Measurements from ENCODE around the gene NKAIN2. TPM values are rescaled to one million over a fixed set of nuclear protein-coding genes. Genes with fewer than 3 reads are reported as not detected.
A peak's percentile ranks its signal among the peaks of the same experiment; 100 is the strongest.

NKAIN2 gene
- total RNA-seq, 2 donors from 2014 or later: 0.68 TPM; not detected in 1

GRCh38 chr6:123801067-123801466 lies 2.6 kb upstream of the NKAIN2 start:
- intact Hi-C loops (cut with DNase I): loop anchor here (10.0 kb wide), 1 partner anchor 994 kb away; no protein-coding TSS in a partner anchor
- Histone ChIP-seq H3K27me3 (replicated peaks; ENCODE audit: insufficient read depth) (no peaks in the 10 kb centered on the region), H3K36me3 (no peaks in the 10 kb centered on the region), H3K4me1 (replicated peaks) (peaks cover 5% of the 10 kb centered on the region), H3K9me3 (no peaks in the 10 kb centered on the region), H3K27ac (no peak overlapping the region), H3K4me3 (no peak overlapping the region)
- TF ChIP-seq POLR2A (IDR thresholded peaks at IDR 0.05) (no peak), CTCF (IDR thresholded peaks at IDR 0.05) (no peak), POLR2AphosphoS5 (IDR thresholded peaks at IDR 0.05) (no peak)
- no peak for DNase-seq (ENCODE audit: low spot score)
- 80% methylated on average over 5 of the region's 5 CpGs for WGBS

- TF ChIP-seq POLR2AphosphoS5 (IDR thresholded peaks at IDR 0.05) (no peak), CTCF (IDR thresholded peaks at IDR 0.05) (no peak), POLR2A (IDR thresholded peaks at IDR 0.05) (no peak)
- no peak for DNase-seq (ENCODE audit: low spot score)
- H3K27ac ChIP-seq: no peak overlapping the region
- peak overlapping the region in 1 of 2 donors; percentile 34 for H3K4me3 ChIP-seq
- no peaks in the 10 kb centered on the region for H3K9me3 ChIP-seq
- peaks cover 5% of the 10 kb centered on the region for H3K4me1 ChIP-seq (replicated peaks)
- intact Hi-C loops (cut with DNase I): loop anchor here (10.0 kb wide), 1 partner anchor 992 kb away; no protein-coding TSS in a partner anchor
- 17% methylated on average over 6 of the region's 6 CpGs for WGBS
- H3K36me3 ChIP-seq: no peaks in the 10 kb centered on the region
- no peaks in the 10 kb centered on the region for H3K27me3 ChIP-seq (replicated peaks; ENCODE audit: insufficient read depth)
Measured at GRCh38 chr6:123802351-123802696, 1.3 kb upstream of the NKAIN2 start.

GRCh38 chr6:123802697-123803503 lies 765 bp upstream of the NKAIN2 start:
- DNase-seq (ENCODE audit: low spot score): peak; percentile 77
- peaks cover 5% of the 10 kb centered on the region for H3K4me1 ChIP-seq (replicated peaks)
- intact Hi-C loops (cut with DNase I): loop anchor here (10.0 kb wide), 1 partner anchor 992 kb away; no protein-coding TSS in a partner anchor
- H3K27me3 ChIP-seq (replicated peaks; ENCODE audit: insufficient read depth): no peaks in the 10 kb centered on the region
- peak overlapping the region; percentile 16 to 34 for H3K4me3 ChIP-seq
- TF ChIP-seq CTCF (IDR thresholded peaks at IDR 0.05) (peak; percentile 47 to 76 (median 74)), POLR2AphosphoS5 (IDR thresholded peaks at IDR 0.05) (no peak), POLR2A (IDR thresholded peaks at IDR 0.05) (no peak)
- no peaks in the 10 kb centered on the region for H3K36me3 ChIP-seq
- no peaks in the 10 kb centered on the region for H3K9me3 ChIP-seq
- WGBS: under 1% methylated on average over 61 of the region's 61 CpGs
- H3K27ac ChIP-seq: no peak overlapping the region

GRCh38 chr6:123804014-123804786 lies 535 bp downstream of the NKAIN2 start:
- DNase-seq (ENCODE audit: low spot score): no peak
- Histone ChIP-seq H3K27me3 (replicated peaks; ENCODE audit: insufficient read depth) (no peaks in the 10 kb centered on the region), H3K4me3 (peak overlapping the region; percentile 16 to 34), H3K36me3 (no peaks in the 10 kb centered on the region), H3K27ac (no peak overlapping the region), H3K4me1 (replicated peaks) (peaks cover 5% of the 10 kb centered on the region), H3K9me3 (no peaks in the 10 kb centered on the region)
- intact Hi-C loops (cut with DNase I): loop anchor here (10.0 kb wide), 1 partner anchor 991 kb away; no protein-coding TSS in a partner anchor
- WGBS: 7% methylated on average over 19 of the region's 25 CpGs
- no peak for TF ChIP-seq POLR2AphosphoS5 (IDR thresholded peaks at IDR 0.05)
- no peak for TF ChIP-seq POLR2A (IDR thresholded peaks at IDR 0.05)
- no peak for TF ChIP-seq CTCF (IDR thresholded peaks at IDR 0.05)
